Measurements from ENCODE around the gene CMTM8. TPM values are rescaled to one million over a fixed set of nuclear protein-coding genes. Genes with fewer than 3 reads are reported as not detected.

Gene CMTM8
- total RNA-seq, 2 donors from 2014 or later, result 5.8 to 11.6 TPM

DNA sequence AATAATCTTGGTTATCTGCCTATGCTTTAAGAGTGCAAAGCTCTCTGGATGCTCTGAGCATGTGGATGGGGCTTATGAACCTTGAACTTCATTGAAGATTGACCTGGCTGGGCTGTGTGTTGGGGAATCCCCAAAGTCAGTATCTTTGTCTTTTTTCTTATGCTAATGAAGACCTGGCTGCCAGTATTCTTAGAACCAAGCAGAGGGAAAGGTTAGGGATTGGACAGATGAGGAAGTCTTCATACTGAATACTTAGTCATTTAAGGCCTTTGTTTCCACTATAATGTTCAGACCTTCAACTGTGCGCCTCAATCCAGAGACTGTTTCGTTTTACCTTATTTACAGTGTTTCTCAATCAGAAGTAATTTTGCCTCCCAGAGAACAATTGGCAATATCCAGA, 110.7 kb downstream of the CMTM8 start:
- Mint-ChIP-seq H3K9me3 (no peaks in the 10 kb centered on the region), H3K27me3 (ENCODE audit: insufficient read depth) (no peaks in the 10 kb centered on the region), H3K36me3 (ENCODE audit: low read depth) (no peaks in the 10 kb centered on the region), H3K27ac (no peak overlapping the region), H3K4me1 (peaks cover 21% of the 10 kb centered on the region), H3K4me3 (no peak overlapping the region)
- Histone ChIP-seq H3K27ac (ENCODE audit: low read depth, low read length) (no peak overlapping the region), H3K4me3 (ENCODE audit: low read length) (no peak overlapping the region), H3K9ac (ENCODE audit: extremely low read depth, low read length, poor library complexity, severe bottlenecking) (no peak overlapping the region), H3K4me1 (ENCODE audit: control insufficient read depth, insufficient read depth, low read length) (no peaks in the 10 kb centered on the region), H3K36me3 (ENCODE audit: control insufficient read depth, insufficient read depth, low read length) (no peaks in the 10 kb centered on the region), H3K9me3 (ENCODE audit: control insufficient read depth, low read length) (no peaks in the 10 kb centered on the region), H3K27me3 (ENCODE audit: control insufficient read depth, insufficient read depth, low read length, poor library complexity, severe bottlenecking) (no peaks in the 10 kb centered on the region)
- 95 to 97% methylated on average over 2 of the region's 2 CpGs for WGBS, 2 experiments (ENCODE audit: insufficient coverage in 1 of 2, insufficient read length in 1 of 2)
- no peak for DNase-seq
- TF ChIP-seq, protein P1, sequence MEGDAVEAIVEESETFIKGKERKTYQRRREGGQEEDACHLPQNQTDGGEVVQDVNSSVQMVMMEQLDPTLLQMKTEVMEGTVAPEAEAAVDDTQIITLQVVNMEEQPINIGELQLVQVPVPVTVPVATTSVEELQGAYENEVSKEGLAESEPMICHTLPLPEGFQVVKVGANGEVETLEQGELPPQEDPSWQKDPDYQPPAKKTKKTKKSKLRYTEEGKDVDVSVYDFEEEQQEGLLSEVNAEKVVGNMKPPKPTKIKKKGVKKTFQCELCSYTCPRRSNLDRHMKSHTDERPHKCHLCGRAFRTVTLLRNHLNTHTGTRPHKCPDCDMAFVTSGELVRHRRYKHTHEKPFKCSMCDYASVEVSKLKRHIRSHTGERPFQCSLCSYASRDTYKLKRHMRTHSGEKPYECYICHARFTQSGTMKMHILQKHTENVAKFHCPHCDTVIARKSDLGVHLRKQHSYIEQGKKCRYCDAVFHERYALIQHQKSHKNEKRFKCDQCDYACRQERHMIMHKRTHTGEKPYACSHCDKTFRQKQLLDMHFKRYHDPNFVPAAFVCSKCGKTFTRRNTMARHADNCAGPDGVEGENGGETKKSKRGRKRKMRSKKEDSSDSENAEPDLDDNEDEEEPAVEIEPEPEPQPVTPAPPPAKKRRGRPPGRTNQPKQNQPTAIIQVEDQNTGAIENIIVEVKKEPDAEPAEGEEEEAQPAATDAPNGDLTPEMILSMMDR (conservative IDR thresholded peaks at IDR 0.05), result no peak

DNA sequence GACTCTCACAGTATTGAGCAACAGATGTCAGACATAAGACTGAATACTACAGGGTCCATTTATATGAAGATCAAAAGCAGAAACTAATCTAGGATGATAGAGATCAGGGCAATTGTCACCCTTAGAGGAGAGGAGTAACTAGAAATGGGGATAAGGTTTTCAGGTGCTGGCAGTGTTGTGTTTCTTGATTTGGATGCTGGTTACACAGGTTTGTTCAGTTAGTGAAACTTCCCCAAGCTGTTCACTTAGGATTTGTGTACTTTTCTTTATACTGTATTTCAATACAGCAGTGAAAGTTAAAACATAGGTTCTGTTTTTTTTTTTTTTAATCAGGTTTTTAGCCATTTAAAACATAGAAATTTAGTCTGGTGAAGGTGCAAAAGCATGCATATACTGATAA, 114.1 kb downstream of the CMTM8 start:
- H3K27ac Mint-ChIP-seq, result no peak overlapping the region
- TF ChIP-seq, protein P1 (conservative IDR thresholded peaks at IDR 0.05), result no peak
- no peak overlapping the region for H3K4me3 ChIP-seq (ENCODE audit: low read length)
- H3K27ac ChIP-seq (ENCODE audit: low read depth, low read length), result no peak overlapping the region
- no peaks in the 10 kb centered on the region for H3K27me3 Mint-ChIP-seq (ENCODE audit: insufficient read depth)
- H3K36me3 Mint-ChIP-seq (ENCODE audit: low read depth), result no peaks in the 10 kb centered on the region
- no peak overlapping the region for H3K4me3 Mint-ChIP-seq
- peaks cover 17% of the 10 kb centered on the region for H3K4me1 Mint-ChIP-seq
- H3K4me1 ChIP-seq (ENCODE audit: control insufficient read depth, insufficient read depth, low read length), result peaks cover 6% of the 10 kb centered on the region
- DNase-seq, result no peak
- no peaks in the 10 kb centered on the region for H3K9me3 ChIP-seq (ENCODE audit: control insufficient read depth, low read length)
- no peaks in the 10 kb centered on the region for H3K9me3 Mint-ChIP-seq
- no peaks in the 10 kb centered on the region for H3K27me3 ChIP-seq (ENCODE audit: control insufficient read depth, insufficient read depth, low read length, poor library complexity, severe bottlenecking)
- no peaks in the 10 kb centered on the region for H3K36me3 ChIP-seq (ENCODE audit: control insufficient read depth, insufficient read depth, low read length)
- no peak overlapping the region for H3K9ac ChIP-seq (ENCODE audit: extremely low read depth, low read length, poor library complexity, severe bottlenecking)

DNA sequence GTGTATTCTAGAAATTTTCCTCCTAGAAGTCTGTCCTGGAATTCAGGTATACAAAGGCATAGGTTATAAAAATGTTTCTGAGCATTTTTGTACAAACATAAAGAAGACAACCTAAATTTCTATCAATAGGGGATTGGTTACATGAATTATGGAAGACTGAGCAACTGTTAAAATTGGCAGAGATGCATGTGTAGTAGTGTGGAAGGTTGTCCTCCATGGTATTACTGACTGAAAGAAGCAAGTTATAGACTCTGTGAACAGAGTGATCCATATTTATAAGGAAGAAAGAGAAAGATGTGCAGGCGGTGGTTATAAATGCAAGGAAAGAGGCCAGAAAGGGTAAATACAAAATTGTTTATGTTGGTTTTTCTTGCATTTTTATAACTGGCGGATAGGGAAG, 114.9 kb downstream of the CMTM8 start:
- Histone ChIP-seq H3K27ac (ENCODE audit: low read depth, low read length) (no peak overlapping the region), H3K9ac (ENCODE audit: extremely low read depth, low read length, poor library complexity, severe bottlenecking) (no peak overlapping the region), H3K9me3 (ENCODE audit: control insufficient read depth, low read length) (no peaks in the 10 kb centered on the region), H3K36me3 (ENCODE audit: control insufficient read depth, insufficient read depth, low read length) (no peaks in the 10 kb centered on the region), H3K4me3 (ENCODE audit: low read length) (no peak overlapping the region), H3K27me3 (ENCODE audit: control insufficient read depth, insufficient read depth, low read length, poor library complexity, severe bottlenecking) (no peaks in the 10 kb centered on the region), H3K4me1 (ENCODE audit: control insufficient read depth, insufficient read depth, low read length) (peaks cover 6% of the 10 kb centered on the region)
- Mint-ChIP-seq H3K36me3 (ENCODE audit: low read depth) (no peaks in the 10 kb centered on the region), H3K4me1 (peaks cover 14% of the 10 kb centered on the region), H3K9me3 (no peaks in the 10 kb centered on the region), H3K27me3 (ENCODE audit: insufficient read depth) (no peaks in the 10 kb centered on the region), H3K4me3 (no peak overlapping the region), H3K27ac (no peak overlapping the region)
- no peak for DNase-seq
- WGBS, 2 experiments (ENCODE audit: insufficient coverage in 1 of 2, insufficient read length in 1 of 2), result 92 to 100% methylated on average over 2 of the region's 2 CpGs
- TF ChIP-seq, protein P1 (conservative IDR thresholded peaks at IDR 0.05), result no peak
